ENCODE results near the gene CBR3.
A peak's percentile ranks its signal among the peaks of the same experiment; 100 is the strongest.

CBR3 gene

DNA sequence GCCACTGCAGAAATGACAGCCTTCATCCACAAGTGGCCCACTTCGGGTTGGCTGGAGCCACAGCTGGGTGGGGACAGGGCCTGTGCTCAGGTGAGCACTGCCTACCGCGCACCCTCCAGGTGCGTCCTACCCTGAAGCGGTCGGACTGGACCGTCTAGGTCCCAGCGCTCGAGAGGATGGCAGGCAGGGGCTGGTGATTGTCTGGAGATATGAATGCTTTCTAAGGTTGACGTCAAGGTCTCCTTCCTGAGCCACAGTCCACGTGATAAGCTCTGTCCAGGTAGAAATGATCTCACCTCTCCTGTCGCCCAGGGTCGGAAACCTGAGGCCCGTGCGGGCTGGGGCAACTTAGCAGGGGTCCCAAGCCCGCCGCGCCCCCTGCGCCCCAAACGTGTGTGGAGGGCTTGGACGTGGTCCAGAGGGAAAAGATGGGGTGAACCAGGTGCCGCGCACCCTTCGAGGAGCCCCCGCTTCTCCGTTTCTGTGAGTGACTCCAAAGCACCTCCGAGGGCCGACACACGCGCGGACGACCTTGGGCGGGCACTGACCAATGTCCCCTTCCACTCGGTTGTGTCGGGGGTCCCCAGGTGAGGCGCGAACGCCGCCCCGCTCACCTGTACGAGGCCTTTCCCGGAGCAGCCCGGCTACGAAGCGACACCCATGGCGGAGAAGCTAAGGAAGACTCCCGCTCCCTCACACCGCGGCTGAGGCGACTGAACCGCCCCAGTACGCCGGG, 20.9 kb downstream of the CBR3 start:
- peak in 1 of 2 donors; percentile 5 for DNase-seq (ENCODE audit: low read depth in 1 of 2, low spot score in 1 of 2)

DNA sequence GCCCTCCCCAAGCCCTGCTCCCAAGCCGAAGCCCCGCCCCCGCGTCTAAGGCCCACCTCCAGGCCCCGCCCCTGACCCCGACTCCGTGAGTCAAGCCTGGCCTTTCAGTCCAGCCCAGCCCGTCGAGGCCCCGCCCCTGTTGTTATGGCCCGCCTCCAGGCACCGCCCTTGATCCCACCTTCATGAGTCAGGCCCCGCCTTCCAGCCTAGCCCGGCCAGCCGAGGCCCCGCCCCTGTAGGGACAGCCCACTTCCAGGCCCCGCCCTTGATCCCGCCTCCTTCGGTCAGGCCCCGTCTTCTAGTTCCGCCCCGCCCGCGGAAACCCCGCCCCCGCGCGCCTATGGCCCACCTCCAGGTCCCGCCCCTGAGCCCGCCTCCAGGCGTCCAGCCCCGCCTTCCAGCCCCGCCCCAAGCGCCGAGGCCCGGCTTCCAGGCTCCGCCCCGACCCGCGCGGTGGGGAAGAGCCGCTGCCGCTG, 21.5 kb downstream of the CBR3 start:
- peak; percentile 100 for DNase-seq (ENCODE audit: low read depth in 1 of 2, low spot score in 1 of 2)

DNA sequence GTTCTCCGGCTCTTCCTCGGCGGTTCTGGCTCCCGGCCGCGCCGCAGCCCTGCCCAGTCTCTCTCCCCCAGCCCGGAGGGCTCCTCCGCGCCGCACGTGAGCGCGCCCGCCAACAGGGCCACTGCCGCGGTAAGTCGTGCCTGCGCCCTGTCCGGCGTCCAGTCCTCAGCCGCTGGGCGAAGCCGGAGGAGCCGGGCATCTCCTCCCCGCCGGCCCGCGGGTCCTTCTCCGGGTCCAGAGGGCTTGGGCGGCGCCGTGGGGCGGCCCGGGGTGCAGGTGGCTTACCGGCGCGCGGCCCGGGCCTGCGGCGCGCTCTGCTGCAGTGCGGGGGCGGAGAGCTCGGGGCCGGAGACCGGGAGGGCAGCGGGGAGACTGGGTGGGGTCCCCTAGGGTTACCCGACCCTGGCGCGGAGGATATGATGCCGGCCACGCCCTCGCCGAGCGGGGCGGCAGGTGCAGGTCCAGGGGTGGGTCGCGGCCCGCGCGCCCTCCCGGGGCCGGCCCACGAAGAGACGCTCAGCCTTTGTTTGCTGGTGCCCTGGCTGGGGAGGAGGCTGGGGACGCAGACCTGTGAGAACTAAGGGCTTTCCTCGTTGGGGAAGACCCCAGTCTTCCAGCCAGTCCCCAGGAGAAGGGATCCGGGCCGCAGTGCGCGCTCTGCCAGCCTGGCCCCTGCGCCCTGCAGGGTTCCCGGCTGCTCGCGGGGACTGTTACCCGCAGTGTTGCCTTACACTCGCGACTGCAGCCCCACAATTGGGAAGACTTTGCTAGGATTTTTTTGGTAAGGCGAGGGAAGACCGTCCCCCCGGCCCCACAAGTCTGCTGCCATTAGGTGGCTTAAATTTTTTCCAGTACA, 22.2 kb downstream of the CBR3 start, which contains the start of gene DOP1B:
TSS of gene DOP1B (plus strand) at position 10 of the 856 bp plus-strand sequence. CDS start 7,910 bp downstream, outside the sequence.
- DNase-seq (ENCODE audit: low read depth in 1 of 2, low spot score in 1 of 2): peak in 1 of 2 donors; percentile 18

DNA sequence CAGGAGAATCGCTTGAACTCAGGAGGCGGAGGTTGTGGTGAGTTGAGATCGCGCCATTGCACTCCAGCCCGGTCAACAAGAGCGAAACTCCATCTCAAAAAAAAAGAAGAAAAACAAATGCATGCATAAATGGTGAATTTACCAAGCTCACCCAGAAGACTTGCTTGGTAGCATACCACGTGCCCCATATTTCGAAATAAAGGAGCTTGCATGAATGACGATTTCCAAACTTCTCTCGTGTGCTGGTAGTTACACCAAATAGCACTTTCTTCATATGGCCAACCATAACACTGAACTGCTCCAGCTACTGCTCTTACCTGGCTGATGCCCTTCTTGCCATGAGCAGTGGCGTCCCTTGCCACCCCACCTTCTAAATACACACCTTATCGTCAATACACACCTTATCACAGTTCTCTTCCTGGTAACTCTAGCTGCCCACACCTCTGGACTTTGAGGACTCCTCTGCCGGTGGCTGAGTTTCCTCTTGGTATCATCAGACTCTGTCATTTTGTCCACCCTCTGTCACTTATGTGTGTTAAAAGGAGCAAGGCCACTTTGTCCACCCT, 24.6 kb downstream of the CBR3 start:
- no peak for DNase-seq (ENCODE audit: low read depth in 1 of 2, low spot score in 1 of 2)

DNA sequence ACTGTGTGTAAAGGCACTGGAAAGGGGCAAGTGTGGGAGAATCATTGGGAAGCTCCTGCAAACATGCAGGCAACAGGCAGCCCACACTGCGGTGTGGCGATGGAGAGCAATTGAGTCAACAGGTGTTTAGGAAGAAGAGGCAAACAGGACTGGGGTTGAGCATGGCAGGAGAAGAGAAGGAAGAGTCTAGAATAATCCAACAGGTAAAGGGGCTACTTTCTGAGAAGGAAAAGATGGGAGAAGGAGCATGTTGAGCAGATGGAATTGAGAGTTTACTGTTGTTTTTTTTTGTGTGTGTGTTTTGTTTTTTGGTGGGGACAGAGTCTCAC, 25.9 kb downstream of the CBR3 start:
- DNase-seq (ENCODE audit: low read depth in 1 of 2, low spot score in 1 of 2): no peak

DNA sequence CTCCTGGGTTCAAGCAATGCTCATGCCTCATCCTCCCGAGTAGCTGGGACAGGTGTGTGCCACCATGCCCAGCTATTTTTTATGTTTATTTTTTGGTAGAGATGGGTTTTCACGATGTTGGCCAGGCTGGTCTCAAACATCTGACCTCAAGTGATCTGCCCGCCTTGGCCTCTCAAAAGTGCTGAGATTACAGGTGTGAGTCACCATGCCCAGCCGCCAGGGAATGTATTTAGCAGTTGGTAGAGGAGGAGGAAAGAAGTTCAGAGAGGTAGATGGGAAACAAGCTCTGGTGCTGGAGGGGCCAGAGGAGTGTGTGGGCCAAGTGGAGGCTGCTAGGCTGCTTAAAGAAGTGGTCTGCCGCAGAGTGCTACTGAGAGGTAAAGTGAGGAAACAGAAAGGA, 27.8 kb downstream of the CBR3 start:
- DNase-seq (ENCODE audit: low read depth in 1 of 2, low spot score in 1 of 2): no peak

DNA sequence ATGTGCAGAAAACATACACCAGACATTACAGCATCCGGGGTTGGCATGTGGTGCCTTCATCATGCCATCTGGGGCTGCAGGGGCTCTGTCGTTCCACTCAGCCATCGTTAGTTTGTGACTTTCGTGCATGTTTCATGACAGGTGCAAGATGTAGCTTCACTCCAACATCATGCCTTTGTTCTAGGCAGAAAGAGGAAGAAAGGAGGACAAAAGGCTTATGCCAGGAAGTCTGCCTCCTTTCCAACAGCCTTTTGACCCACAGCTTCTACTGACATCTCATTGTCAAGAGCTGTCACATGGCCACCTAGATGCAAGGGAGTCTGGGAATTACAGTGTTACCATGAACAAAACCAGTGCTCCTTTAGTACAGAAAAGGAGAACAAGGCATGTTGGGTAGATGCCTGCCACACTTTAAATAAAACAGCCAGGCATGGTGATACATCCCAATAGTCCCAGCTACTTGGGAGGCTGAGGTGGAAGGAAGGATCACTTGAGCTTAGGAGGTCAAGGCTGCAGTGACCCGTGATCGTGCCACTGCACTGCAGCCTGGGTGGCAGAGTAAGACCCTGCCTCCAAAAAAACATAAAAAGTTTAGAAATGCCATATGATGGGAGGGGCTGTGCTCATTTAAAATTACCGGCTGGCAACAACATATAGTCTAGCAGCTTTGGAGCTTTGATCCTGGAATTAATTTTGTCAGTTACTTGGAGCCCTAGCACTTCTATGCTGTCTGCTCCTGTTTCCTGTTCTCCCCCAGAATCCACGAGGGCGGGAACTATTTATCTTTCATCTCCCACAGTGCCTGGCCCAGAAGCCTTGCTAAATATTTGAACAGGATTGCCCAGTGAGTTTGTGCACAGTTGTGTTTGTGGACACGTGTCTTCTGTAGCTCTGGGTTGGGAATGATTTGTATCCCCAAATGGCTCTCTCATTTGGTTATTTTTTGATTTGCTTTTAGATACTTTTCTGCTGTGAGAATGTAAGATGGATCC, 29.2 kb downstream of the CBR3 start:
- DNase-seq (ENCODE audit: low read depth in 1 of 2, low spot score in 1 of 2): no peak

DNA sequence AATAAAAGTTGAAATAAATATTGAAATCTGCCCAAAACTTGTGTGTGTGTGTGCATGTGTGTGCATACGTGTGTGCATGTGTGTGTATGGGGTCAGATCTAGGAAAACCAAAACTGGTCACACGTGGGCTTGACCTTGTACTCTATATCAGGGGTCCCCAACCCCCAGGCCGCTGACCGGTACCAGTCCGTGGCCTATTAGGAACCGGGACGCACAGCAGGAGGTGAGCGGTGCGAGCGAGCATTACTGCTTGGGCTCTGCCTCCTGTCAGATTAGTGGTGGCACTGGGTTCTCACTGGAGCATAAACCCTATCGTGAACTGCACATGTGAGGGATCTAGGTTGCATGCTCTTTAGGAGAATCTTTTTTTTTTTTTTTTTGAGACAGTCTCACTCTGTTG, 30.5 kb downstream of the CBR3 start:
- no peak for DNase-seq (ENCODE audit: low read depth in 1 of 2, low spot score in 1 of 2)

DNA sequence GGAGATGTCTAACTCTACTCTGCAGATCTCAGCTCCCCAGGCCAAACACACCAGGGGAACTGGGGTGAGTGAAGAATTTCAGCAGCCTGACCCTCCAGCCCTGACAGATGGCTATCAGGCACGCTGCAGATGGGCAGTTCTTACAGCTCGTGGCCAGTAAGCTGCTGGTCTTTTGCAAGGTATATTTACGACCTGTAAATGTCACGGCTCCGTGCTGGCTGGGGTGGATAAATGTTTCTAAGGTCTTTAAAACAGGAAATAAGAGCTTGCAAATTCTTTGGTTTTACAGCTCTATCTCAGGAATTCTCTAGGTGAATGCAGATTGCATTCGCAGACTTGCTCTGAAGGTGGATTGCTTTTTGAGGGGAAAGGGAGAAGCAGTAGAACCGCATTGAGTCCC, 31.8 kb downstream of the CBR3 start:
- DNase-seq (ENCODE audit: low read depth in 1 of 2, low spot score in 1 of 2): no peak

DNA sequence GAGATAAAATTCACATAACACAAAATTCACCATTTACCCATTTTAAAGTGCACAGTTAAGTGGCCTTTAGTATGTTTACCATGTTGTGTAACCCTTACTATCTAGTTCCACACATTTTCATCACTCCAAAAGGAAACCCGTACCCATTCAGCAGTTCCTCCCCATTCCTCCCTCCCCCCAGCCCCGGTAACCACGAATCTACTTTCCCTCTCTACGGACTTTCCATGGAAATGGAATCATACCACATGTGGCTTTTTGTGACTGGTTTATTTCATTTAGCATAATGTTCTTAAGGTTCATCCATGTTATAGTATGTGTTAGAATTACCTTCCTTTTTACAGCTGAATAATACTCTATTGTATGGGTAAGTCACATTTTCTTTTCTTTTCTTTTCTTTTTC, 32.7 kb downstream of the CBR3 start:
- no peak for DNase-seq (ENCODE audit: low read depth in 1 of 2, low spot score in 1 of 2)

DNA sequence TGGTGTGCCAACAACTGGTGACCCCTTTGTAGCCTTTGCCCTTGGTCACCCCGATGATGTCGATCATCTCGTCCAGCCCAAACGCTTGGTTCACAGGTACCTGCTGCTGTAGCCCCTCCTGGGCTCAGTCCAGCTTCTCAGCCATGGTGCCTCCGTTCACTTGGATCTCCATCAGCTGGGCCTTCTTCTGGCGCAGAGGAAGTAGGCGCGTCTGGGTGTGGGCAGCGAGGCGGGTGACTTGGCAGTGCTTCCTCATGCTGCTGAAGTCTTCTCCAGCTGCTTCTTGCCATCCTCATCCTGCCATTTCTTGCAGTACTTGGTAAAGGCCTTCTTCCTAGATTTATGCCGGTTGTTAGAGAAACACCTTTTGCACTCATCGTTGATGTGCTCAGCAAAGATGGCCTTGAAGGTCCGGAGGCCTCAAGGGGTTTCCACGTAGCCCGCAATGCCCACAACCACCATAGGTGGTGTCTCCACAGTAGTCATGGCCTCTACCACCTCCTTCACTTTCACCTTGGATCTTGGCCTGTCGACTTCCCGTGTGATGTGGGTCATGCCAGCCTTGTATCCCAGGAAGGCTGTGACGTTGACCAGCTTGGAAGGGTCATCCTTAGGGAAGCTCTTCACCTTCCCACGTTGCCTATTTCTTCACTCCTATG, 34.7 kb downstream of the CBR3 start:
- DNase-seq (ENCODE audit: low read depth in 1 of 2, low spot score in 1 of 2): no peak

DNA sequence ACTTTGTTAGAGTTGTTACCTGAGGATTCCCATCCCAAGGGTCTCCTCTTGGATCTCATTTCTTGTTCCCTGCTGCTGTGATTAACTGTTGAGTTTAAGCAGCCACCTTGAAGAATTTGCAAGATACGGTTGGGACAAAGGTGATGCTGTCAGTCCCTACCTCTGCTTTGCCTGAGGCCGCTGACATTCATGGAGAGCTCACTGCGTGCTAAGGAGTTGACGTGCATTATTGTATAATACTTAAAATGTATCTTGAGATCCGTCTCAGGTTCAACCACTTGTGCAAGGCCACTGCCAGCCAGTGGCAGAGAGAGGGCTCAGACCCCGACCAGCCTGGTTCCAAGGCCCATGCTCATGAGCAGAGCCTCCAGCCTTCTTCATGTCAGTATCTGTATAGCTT, 35.9 kb downstream of the CBR3 start:
- no peak for DNase-seq (ENCODE audit: low read depth in 1 of 2, low spot score in 1 of 2)

DNA sequence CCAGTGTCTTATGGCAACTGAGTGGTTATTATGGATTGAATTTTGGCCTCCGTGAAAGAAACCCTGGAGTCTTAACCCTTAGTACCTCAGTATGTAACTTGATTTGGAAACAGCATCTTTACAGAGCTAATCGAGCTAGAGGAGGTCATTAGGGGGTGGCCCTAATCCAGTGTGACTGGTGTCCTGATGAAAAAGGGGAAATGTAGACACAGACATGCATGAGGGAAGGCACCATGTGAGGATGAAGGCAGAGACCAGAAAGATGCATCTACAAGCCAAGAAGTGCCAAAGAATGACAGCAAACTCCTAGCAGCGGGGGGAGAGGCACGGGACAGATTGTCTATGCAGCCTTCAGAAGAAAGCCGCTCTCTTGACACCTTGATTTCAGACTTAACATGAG, 36.5 kb downstream of the CBR3 start:
- DNase-seq (ENCODE audit: low read depth in 1 of 2, low spot score in 1 of 2): no peak

DNA sequence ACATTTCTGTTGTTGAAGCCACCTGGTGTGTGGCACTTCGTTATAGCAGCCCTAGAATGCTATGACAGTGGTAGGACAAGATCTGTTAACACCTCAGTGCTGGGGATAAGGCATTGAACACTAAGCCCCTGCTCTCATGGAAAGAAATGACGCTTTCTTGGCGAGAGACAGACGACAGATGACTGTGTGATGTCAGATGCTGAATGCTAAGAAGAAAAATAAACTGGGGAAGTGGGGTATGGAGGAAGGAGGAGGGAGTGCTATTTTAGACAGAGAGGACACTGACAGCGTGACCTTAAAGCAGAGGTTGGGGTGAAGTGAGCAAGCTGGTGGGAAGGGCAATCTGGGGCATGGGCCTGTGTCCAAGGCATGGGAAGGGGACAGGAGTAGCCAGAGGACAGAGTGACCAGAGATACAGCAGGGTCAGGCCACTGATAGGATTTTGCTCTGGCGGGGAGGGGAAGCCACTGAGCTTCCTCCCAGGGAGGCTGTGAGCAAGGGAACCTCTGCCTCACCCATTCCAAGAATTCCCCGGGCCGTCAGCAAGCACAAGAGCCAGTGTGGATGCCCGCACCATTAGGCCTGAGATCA, 37.0 kb downstream of the CBR3 start:
- DNase-seq (ENCODE audit: low read depth in 1 of 2, low spot score in 1 of 2): no peak

DNA sequence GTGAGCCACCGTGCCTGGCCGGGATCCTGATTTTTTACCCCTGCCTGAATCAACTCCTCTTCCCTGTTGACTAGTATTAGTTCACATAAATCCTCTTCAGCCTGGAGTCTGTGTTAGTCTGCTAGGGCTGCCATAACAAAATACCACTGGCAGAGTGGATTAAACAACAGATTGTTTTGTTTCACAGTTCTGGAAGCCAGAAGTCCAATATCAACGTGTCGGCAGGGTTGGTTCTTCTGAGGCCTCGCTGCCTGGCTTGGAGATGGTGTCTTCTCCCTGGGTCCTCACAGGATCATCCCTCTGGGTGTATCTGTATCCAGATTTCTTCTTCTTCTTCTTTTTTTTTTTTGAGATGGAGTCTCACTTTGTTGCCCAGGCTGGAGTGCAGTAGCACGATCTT, 39.9 kb downstream of the CBR3 start:
- DNase-seq (ENCODE audit: low read depth in 1 of 2, low spot score in 1 of 2): no peak

DNA sequence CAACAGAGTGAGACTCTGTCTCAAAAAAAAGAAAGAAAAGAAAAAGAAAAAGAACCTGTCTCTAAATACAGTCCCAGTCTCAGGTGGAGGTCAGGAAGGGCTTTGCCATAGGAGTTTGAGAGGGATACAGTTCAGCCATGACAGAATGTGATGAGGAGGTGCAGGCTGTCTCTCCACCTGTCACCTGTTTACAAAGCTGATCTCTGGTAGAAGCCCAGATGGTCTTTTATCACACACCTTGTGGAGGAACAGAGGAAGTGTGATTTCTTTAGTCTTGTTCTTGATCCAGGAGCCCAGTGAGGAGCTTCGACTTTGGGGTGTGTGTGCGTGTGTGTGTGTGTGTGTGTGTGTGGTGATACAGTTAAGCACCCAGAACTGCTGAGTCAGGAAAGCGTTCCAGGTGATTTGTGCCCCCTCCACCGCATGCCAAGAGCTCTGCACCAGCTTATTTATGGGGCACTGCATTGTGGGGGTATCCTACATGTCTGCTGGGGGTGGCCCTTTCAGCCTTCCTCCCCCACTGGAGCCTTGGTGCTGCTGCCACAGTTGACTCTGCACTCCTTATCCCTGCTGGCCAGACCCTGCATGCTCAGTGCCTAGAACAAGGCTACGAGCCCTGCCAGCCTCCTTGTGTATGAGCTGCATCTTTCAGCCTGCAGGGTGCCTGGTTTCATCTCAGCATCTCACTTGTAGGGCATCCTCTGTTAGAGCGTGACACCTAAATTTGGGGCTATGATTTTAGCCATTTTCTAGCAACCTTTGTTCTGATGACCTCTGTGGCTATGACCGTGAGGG, 41.1 kb downstream of the CBR3 start:
- DNase-seq (ENCODE audit: low read depth in 1 of 2, low spot score in 1 of 2): no peak

DNA sequence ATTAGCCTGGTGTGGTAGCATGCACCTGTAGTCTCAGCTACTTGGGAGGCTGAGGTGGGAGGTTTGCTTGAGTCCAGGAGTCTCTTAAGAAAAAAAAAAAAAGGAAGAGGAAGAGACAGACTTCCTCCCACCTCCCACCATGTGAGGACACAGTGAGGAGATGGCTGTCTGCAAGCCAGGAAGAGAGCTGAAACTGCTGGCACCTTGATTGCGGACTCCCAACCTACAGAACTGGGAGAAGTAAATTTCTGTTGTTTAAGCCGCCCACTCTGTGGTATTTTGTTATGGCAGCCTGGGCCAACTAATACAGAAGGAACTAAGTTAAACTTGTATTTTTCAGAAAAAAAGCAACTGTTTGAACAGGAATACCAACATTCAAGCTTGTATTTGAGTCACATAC, 43.5 kb downstream of the CBR3 start:
- DNase-seq (ENCODE audit: low read depth in 1 of 2, low spot score in 1 of 2): no peak

DNA sequence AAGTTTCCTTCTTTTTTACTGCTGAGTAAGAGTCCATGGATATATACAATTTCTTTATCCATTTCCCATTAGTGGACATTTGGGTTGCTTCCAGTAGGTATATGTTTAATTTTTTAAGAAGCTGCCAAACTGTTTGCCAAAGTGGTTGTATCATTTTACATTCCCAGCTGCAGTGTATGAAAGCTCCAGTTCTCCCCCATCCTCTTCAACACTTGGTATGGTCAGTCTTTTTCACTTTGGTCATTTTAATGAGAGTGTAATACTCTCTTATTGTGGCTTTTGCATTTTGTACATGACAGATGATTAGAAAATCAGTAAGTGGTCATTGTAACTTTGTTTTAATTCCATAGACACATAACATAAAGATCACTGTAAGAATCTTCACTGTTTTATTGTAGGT, 44.3 kb downstream of the CBR3 start:
- no peak for DNase-seq (ENCODE audit: low read depth in 1 of 2, low spot score in 1 of 2)

DNA sequence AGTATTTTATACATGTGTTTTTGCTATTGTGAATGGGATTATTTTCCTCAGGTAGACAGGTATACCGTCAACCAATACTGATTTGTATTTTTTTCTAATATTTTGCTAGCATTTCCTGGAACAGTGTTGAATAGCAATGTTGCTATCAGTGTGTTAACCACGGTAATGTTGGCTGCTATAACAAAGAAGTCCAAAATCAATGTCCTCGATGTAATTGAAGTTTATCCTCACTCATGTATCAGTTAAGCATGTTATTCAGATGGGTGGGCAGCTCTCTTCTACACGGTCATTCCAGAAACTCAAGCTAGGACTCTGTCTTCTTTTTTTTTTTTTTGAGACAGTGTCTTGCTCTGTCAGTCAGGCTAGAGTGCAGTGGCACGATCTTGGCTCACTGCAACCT, 46.1 kb downstream of the CBR3 start:
- DNase-seq (ENCODE audit: low read depth in 1 of 2, low spot score in 1 of 2): no peak

Data from activated T-helper 1 cell treated with anti-CD3 and anti-CD28 coated beads, Interleukin-2, amount 50 U/mL, for 16 hours (primary cell).